IMR-90 (cell line): ENCODE results near the gene GNPTG. TPM values are rescaled to one million over a fixed set of nuclear protein-coding genes. Genes with fewer than 3 reads are reported as not detected.

ENCODE experiments used
- ATAC-seq: fragments of 200-7000 bp; cut with Tn5 transposase; 2 replicates; pipeline ENCODE4 v1.9.1; 2020; ENCODE audit warnings: low read depth, mild to moderate bottlenecking, moderate library complexity
- BruUV-seq: library from RNA; stranded (reverse); fragments of 400-500 nt; replicated peaks from 2 replicates; lab custom pipeline; 2021; lab: Mats Ljungman, UMichigan
- CTCF ChIA-PET: fragments of 300-600 bp; formaldehyde crosslinking; extraction: SDS; loops from one replicate; lab custom pipeline; 2021; ENCODE audit warnings: antibody characterized with exemption; lab: Yijun Ruan, JAX
- POLR2A ChIA-PET: fragments of 300-600 bp; sonication (Branson Sonifier 250); formaldehyde crosslinking; loops from one replicate; lab custom pipeline; 2022; ENCODE audit warnings: antibody characterized with exemption; ENCODE audit not compliant: unreplicated experiment; lab: Charles Lee
- DNase-seq: peaks from one replicate; pipeline ENCODE4 v3.0.0; 2013
- H2AFZ ChIP-seq: replicated peaks from 2 replicates; pipeline ENCODE3; 2013; ENCODE audit warnings: low read length, mild to moderate bottlenecking; ENCODE audit not compliant: poor library complexity
- H2AK5ac ChIP-seq: 2 replicates; pipeline ENCODE4 v1.6.1; 2013; ENCODE audit warnings: low read depth, low read length, inconsistent platforms
- H2AK9ac ChIP-seq: replicated peaks from 2 replicates; pipeline ENCODE3; 2013; ENCODE audit warnings: mild to moderate bottlenecking, low read depth, low read length, moderate library complexity; ENCODE audit not compliant: poor library complexity
- H2BK120ac ChIP-seq: 2 replicates; pipeline ENCODE4 v1.6.1; 2013; ENCODE audit warnings: low read depth, low read length, inconsistent platforms
- H2BK15ac ChIP-seq: 3 replicates; pipeline ENCODE4 v1.6.1; 2013; ENCODE audit warnings: low read depth, low read length, inconsistent platforms
- H2BK20ac ChIP-seq: 2 replicates; pipeline ENCODE4 v1.6.1; 2013; ENCODE audit warnings: low read depth, mild to moderate bottlenecking, inconsistent platforms, low read length, moderate library complexity
- H2BK5ac ChIP-seq: 2 replicates; pipeline ENCODE4 v1.6.1; 2013; ENCODE audit warnings: mild to moderate bottlenecking, low read depth, low read length, inconsistent platforms; ENCODE audit not compliant: poor library complexity, severe bottlenecking
- H3K14ac ChIP-seq: replicated peaks from 2 replicates; pipeline ENCODE4 v1.6.1; 2013; ENCODE audit warnings: low read depth, low read length, inconsistent platforms
- H3K18ac ChIP-seq: 2 replicates; pipeline ENCODE4 v1.6.1; 2013; ENCODE audit warnings: low read depth, low read length, control low read depth
- H3K23ac ChIP-seq: 2 replicates; pipeline ENCODE4 v1.6.1; 2013; ENCODE audit warnings: low read depth, low read length, inconsistent platforms
- H3K27ac ChIP-seq: 2 replicates; pipeline ENCODE4 v1.5.1; 2013; ENCODE audit warnings: mild to moderate bottlenecking, control low read depth, low read length; ENCODE audit not compliant: insufficient read depth
- H3K27me3 ChIP-seq: 2 replicates; pipeline ENCODE4 v1.6.1; 2013; ENCODE audit warnings: low read length; ENCODE audit not compliant: control insufficient read depth, insufficient read depth
- H3K36me3 ChIP-seq: 2 replicates; pipeline ENCODE4 v1.6.1; 2013; ENCODE audit warnings: low read length, mixed read lengths; ENCODE audit not compliant: control insufficient read depth, insufficient read depth
- H3K4ac ChIP-seq: 2 replicates; pipeline ENCODE4 v1.6.1; 2013; ENCODE audit warnings: low read depth, low read length, inconsistent platforms
- H3K4me1 ChIP-seq: 2 replicates; pipeline ENCODE4 v1.6.1; 2013; ENCODE audit warnings: low read length, mixed read lengths; ENCODE audit not compliant: control insufficient read depth, insufficient read depth
- H3K4me2 ChIP-seq: 2 replicates; pipeline ENCODE4 v1.6.1; 2013; ENCODE audit warnings: low read depth, mild to moderate bottlenecking, control low read depth, low read length, moderate library complexity
- H3K4me3 ChIP-seq: 2 replicates; pipeline ENCODE4 v1.5.1; 2013; ENCODE audit warnings: low read depth, mild to moderate bottlenecking, control low read depth, low read length, moderate library complexity; ENCODE audit not compliant: insufficient read depth
- H3K56ac ChIP-seq: 2 replicates; pipeline ENCODE4 v1.6.1; 2013; ENCODE audit warnings: low read length, inconsistent platforms; ENCODE audit not compliant: insufficient read depth; ENCODE audit errors: extremely low read depth
- H3K79me1 ChIP-seq, 2 experiments: 2 replicates each; pipeline ENCODE4 v1.6.1; 2013; ENCODE audit warnings: low read length in 2 of 2, inconsistent platforms in 1 of 2, low read depth in 1 of 2
- H3K9ac ChIP-seq: 2 replicates; pipeline ENCODE4 v1.6.1; 2013; ENCODE audit warnings: low read depth, low read length, control low read depth
- H3K9me1 ChIP-seq: 2 replicates; pipeline ENCODE4 v1.6.1; 2013; ENCODE audit warnings: low read length, inconsistent platforms; ENCODE audit not compliant: insufficient read depth
- H3K9me3 ChIP-seq: 2 replicates; pipeline ENCODE4 v1.6.1; 2013; ENCODE audit warnings: low read length; ENCODE audit not compliant: control insufficient read depth, insufficient read depth
- H4K20me1 ChIP-seq: 2 replicates; pipeline ENCODE4 v1.6.1; 2013; ENCODE audit warnings: low read length, inconsistent platforms; ENCODE audit not compliant: insufficient read depth
- H4K5ac ChIP-seq: 2 replicates; pipeline ENCODE4 v1.6.1; 2013; ENCODE audit warnings: mild to moderate bottlenecking, low read depth, low read length, control low read depth
- H4K8ac ChIP-seq, 2 experiments: 2 replicates each; pipeline ENCODE4 v1.6.1; 2013; ENCODE audit warnings: low read depth in 2 of 2, low read length in 2 of 2, control low read depth in 1 of 2, inconsistent platforms in 1 of 2
- H4K91ac ChIP-seq: 2 replicates; pipeline ENCODE4 v1.6.1; 2013; ENCODE audit warnings: low read depth, low read length, inconsistent platforms; ENCODE audit not compliant: insufficient read depth
- CHD1 ChIP-seq: IDR thresholded peaks from 2 replicates; pipeline ENCODE4 v1.6.1; 2012; ENCODE audit warnings: low read depth, low read length, improper control_type of control experiment
- MAFK ChIP-seq: IDR thresholded peaks from 2 replicates; pipeline ENCODE4 v1.6.1; 2012; ENCODE audit warnings: low read depth, low read length, improper control_type of control experiment
- MAZ ChIP-seq: IDR thresholded peaks from 2 replicates; pipeline ENCODE4 v1.6.1; 2012; ENCODE audit warnings: low read depth, mild to moderate bottlenecking, low read length, improper control_type of control experiment, moderate library complexity, borderline replicate concordance
- MXI1 ChIP-seq: IDR thresholded peaks from 2 replicates; pipeline ENCODE4 v1.6.1; 2012; ENCODE audit warnings: low read depth, mild to moderate bottlenecking, low read length, moderate library complexity, borderline replicate concordance
- NFE2L2 ChIP-seq: fragments of 150-350 bp; IDR thresholded peaks from 2 replicates; pipeline ENCODE4 v1.6.1; 2016; ENCODE audit warnings: low read depth, mild to moderate bottlenecking, low read length
- POLR2A ChIP-seq: IDR thresholded peaks from 2 replicates; pipeline ENCODE4 v1.6.1; 2012; ENCODE audit warnings: mild to moderate bottlenecking, low read depth, low read length
- RAD21 ChIP-seq: IDR thresholded peaks from 2 replicates; pipeline ENCODE4 v1.6.1; 2012; ENCODE audit warnings: low read length, improper control_type of control experiment
- RCOR1 ChIP-seq: IDR thresholded peaks from 2 replicates; pipeline ENCODE4 v1.6.1; 2012; ENCODE audit warnings: mild to moderate bottlenecking, low read length, improper control_type of control experiment; ENCODE audit not compliant: insufficient replicate concordance
- RFX5 ChIP-seq: IDR thresholded peaks from 2 replicates; pipeline ENCODE4 v1.8.0; 2012; ENCODE audit warnings: low read depth, mild to moderate bottlenecking, low read length, moderate library complexity
- USF2 ChIP-seq: fragments of 150-350 bp; IDR thresholded peaks from 2 replicates; pipeline ENCODE4 v1.6.1; 2017; ENCODE audit warnings: mild to moderate bottlenecking, antibody characterized with exemption, low read length, low read depth
- WGBS, 2 experiments: methylation state at CpG; one replicate each; pipeline versions ENCODE4 v1.1.5 to v1.1.7; 2013; ENCODE audit warnings: missing lambda C conversion rate in 2 of 2; ENCODE audit not compliant: insufficient read length in 1 of 2; ENCODE audit errors: extremely low coverage in 2 of 2; 5-methylcytosine and 5-hydroxymethylcytosine counted together
- dilution Hi-C: fragments of 300-500 bp; cut with HindIII; formaldehyde crosslinking; loops from one replicate; pipeline ENCODE4 v1.14.3; 2018; ENCODE audit warnings: low sequenced_read_pairs; ENCODE audit not compliant: unreplicated experiment
- in situ Hi-C: fragments of 300-500 bp; cut with MboI; formaldehyde crosslinking; loops from 3 replicates; pipeline ENCODE4 v1.14.3; 2019; ENCODE audit warnings: low sequenced_read_pairs, inconsistent platforms, mixed read lengths
- intact Hi-C: fragments of 100-400 bp; cut with micrococcal nuclease; formaldehyde crosslinking; loops from 2 replicates; pipeline ENCODE4 v1.10.0; 2022
- polyA plus RNA-seq, 3 experiments: library from polyadenylated mRNA; depleted of rRNA; stranded (reverse); fragments of >200 nt; gene quantifications; 2 replicates each; pipeline ENCODE4 v1.2.3, GENCODE V29; 2012; ENCODE audit warnings: low replicate concordance in 1 of 3
- total RNA-seq: library from RNA; depleted of rRNA; stranded (reverse); fragments of >200 nt; gene quantifications from 2 replicates; pipeline ENCODE4 v1.2.3, GENCODE V29; 2012
- TF ChIP-seq, protein P1 (sequence below): fragments of 150-350 bp; IDR thresholded peaks from 2 replicates; pipeline ENCODE4 v1.6.1; 2016; ENCODE audit warnings: low read depth, mild to moderate bottlenecking, low read length, moderate library complexity, borderline replicate concordance
- TF ChIP-seq, protein P2 (sequence below): conservative IDR thresholded peaks from 2 replicates; pipeline ENCODE4 v1.5.1; 2012; ENCODE audit warnings: mild to moderate bottlenecking, low read depth, low read length, improper control_type of control experiment

Gene GNPTG
- total and polyA plus RNA-seq, 2 of the 4 experiments (the other 2 are of a cell fraction): 14.9 to 70.8 TPM

- no peak overlapping the region for H2AFZ ChIP-seq
- H3K4ac ChIP-seq: no peak overlapping the region
- H2AK9ac ChIP-seq: no peak overlapping the region
- H3K9ac ChIP-seq: no peak overlapping the region
- peaks cover 4 to 20% of the 10 kb centered on the region in 2 experiments for H3K79me1 ChIP-seq
- H4K8ac ChIP-seq: no peak overlapping the region
- H3K56ac ChIP-seq: no peak overlapping the region
- in situ Hi-C loops: no loop called here
- WGBS, 2 experiments: 82% methylated on average over 11 of the region's 22 CpGs; no CpG with 5 or more reads in 1 of the 2 experiments
- CTCF ChIA-PET: no interaction called here
- peaks cover 39% of the 10 kb centered on the region for H4K20me1 ChIP-seq
- no peaks in the 10 kb centered on the region for H3K27me3 ChIP-seq
- intact Hi-C loops: no loop called here
- H3K4me2 ChIP-seq: no peak overlapping the region
- no TSS peak for BruUV-seq
- H2BK20ac ChIP-seq: no peak overlapping the region
- no peak overlapping the region for H3K27ac ChIP-seq
- H3K18ac ChIP-seq: no peak overlapping the region
- TF ChIP-seq MAZ: no peak
- no peak for TF ChIP-seq RFX5
- no peak for TF ChIP-seq POLR2A
- TF ChIP-seq, protein P1, sequence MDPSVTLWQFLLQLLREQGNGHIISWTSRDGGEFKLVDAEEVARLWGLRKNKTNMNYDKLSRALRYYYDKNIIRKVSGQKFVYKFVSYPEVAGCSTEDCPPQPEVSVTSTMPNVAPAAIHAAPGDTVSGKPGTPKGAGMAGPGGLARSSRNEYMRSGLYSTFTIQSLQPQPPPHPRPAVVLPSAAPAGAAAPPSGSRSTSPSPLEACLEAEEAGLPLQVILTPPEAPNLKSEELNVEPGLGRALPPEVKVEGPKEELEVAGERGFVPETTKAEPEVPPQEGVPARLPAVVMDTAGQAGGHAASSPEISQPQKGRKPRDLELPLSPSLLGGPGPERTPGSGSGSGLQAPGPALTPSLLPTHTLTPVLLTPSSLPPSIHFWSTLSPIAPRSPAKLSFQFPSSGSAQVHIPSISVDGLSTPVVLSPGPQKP: no peak
- TF ChIP-seq CHD1: no peak
- TF ChIP-seq MAFK: no peak
- TF ChIP-seq, protein P2, sequence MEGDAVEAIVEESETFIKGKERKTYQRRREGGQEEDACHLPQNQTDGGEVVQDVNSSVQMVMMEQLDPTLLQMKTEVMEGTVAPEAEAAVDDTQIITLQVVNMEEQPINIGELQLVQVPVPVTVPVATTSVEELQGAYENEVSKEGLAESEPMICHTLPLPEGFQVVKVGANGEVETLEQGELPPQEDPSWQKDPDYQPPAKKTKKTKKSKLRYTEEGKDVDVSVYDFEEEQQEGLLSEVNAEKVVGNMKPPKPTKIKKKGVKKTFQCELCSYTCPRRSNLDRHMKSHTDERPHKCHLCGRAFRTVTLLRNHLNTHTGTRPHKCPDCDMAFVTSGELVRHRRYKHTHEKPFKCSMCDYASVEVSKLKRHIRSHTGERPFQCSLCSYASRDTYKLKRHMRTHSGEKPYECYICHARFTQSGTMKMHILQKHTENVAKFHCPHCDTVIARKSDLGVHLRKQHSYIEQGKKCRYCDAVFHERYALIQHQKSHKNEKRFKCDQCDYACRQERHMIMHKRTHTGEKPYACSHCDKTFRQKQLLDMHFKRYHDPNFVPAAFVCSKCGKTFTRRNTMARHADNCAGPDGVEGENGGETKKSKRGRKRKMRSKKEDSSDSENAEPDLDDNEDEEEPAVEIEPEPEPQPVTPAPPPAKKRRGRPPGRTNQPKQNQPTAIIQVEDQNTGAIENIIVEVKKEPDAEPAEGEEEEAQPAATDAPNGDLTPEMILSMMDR: no peak
- TF ChIP-seq RAD21: no peak
- no peak for TF ChIP-seq NFE2L2
- TF ChIP-seq USF2: no peak
- no peak for TF ChIP-seq RCOR1
- TF ChIP-seq MXI1: no peak
- no peak overlapping the region for H3K23ac ChIP-seq
- H2BK120ac ChIP-seq: no peak overlapping the region
- peaks cover 53% of the 10 kb centered on the region for H3K36me3 ChIP-seq
- H2AK5ac ChIP-seq: no peak overlapping the region
- H3K9me3 ChIP-seq: no peaks in the 10 kb centered on the region
- H4K91ac ChIP-seq: no peak overlapping the region
- H2BK5ac ChIP-seq: no peak overlapping the region
- ATAC-seq (no peak), DNase-seq (no peak)
- dilution Hi-C loops: no loop called here
- H3K9me1 ChIP-seq: no peaks in the 10 kb centered on the region
- no peak overlapping the region for H3K14ac ChIP-seq
- POLR2A ChIA-PET: no interaction called here
- no peaks in the 10 kb centered on the region for H3K4me1 ChIP-seq
- no peak overlapping the region for H4K5ac ChIP-seq
- H3K4me3 ChIP-seq: no peak overlapping the region
- H2BK15ac ChIP-seq: no peak overlapping the region
Observed at GRCh38 chr16:1324286-1324826, 27.4 kb upstream of the GNPTG start.
